Measurements from ENCODE around the gene LARP7.
"Not testable (repeated sequence)": the region's sequence is repeated elsewhere in the genome, so short reads cannot be mapped to it uniquely, and the experiment has no call there.

The LARP7 gene

GRCh38 chr4:112702892-112703291 is 65.9 kb downstream of the LARP7 start:
- H3K4me3 ChIP-seq (ENCODE audit: control insufficient read depth, low read depth, low read length): no peak overlapping the region
- no peak for TF ChIP-seq CTCF (IDR thresholded peaks at IDR 0.05; ENCODE audit: control insufficient read depth, insufficient read depth, low read depth, low read length, missing control alignments)
- no peak for DNase-seq (ENCODE audit: low read depth)

DNA sequence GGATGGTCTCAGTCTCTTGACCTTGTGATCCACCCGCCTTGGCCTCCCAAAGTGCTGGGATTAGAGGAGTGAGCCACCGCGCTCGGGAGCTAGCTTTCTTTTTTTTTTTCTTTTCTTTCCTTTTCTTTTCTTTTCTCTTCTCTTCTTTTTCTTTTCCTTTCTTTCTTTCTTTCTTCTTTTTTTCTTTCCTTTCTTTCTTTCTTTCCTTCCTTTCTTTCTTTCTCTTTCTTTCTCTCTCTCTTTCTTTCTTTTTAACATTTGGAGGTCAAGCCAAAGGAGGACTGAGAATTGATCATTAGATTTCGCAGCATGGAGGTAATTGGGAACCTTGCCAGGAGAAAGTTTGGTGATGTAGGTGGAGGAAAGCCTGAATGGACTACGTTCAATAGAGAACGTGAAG is 67.4 kb downstream of the LARP7 start:
- no peak overlapping the region for H3K4me3 ChIP-seq (ENCODE audit: control insufficient read depth, low read depth, low read length)
- no peak for TF ChIP-seq CTCF (IDR thresholded peaks at IDR 0.05; ENCODE audit: control insufficient read depth, insufficient read depth, low read depth, low read length, missing control alignments)
- no peak for DNase-seq (ENCODE audit: low read depth)

- no peak for DNase-seq (ENCODE audit: low read depth)
Measured at GRCh38 chr4:112704991-112705845, 68.3 kb downstream of the LARP7 start.

DNA sequence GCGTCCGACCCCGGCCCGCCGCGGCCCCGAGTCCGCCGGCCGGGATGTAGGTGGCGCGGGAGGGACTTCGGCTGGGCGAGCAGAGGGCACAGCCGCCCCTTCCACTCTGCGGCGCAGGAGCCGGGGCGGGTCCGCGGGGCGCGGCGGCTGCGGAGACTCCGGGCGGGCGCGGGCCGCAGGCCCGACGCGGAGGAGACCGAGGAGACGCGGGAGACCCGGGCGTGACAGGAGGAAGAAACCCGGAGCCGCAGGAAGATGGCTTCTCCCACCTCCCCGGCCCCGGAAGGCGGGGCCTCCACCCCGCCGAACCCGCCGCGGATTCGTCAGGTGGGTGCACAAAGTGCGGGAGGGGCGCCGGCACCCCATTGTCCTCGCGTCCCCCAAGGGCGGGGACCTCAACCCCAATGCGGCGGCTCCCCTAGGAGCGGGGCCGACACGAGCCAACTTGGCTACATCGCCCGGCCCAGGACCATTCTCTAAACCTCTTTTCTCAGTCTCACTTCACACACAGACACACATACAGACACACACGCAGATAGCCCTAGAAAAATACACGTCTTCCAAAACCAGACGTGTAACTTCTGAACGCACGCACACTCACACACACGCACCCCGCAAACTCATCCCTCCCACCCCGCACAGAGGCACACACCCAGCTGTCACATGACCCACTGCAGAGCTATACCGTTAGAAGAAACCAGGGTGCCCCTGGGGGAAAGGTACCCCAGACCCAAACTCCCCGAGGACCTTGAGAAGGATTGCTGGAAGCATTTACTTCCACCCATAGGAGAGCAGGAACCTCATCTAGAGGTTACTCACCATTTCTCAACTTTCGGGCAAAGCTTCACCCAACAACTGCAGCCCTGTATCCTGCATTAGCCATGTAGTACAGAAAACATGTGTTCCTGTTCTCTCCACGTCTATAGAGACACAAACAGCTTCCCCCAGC is 69.2 kb downstream of the LARP7 start:
- DNase-seq (ENCODE audit: low read depth): not testable (repeated sequence)
- peak overlapping the region; percentile 41 for H3K4me3 ChIP-seq (ENCODE audit: control insufficient read depth, low read depth, low read length)

More at GRCh38 chr4:112704991-112705845, 68.3 kb downstream of the LARP7 start:
- no peak for TF ChIP-seq CTCF (IDR thresholded peaks at IDR 0.05; ENCODE audit: control insufficient read depth, insufficient read depth, low read depth, low read length, missing control alignments)
- peak overlapping the region; percentile 16 for H3K4me3 ChIP-seq (ENCODE audit: control insufficient read depth, low read depth, low read length)

GRCh38 chr4:112706840-112707207 is 69.9 kb downstream of the LARP7 start:
- no peak overlapping the region for H3K4me3 ChIP-seq (ENCODE audit: control insufficient read depth, low read depth, low read length)
- no peak for TF ChIP-seq CTCF (IDR thresholded peaks at IDR 0.05; ENCODE audit: control insufficient read depth, insufficient read depth, low read depth, low read length, missing control alignments)
- DNase-seq (ENCODE audit: low read depth): no peak

Data from AG09309 (cell line).